ENCODE measurements around the gene VAV1. TPM values are rescaled to one million over a fixed set of nuclear protein-coding genes. Genes with fewer than 3 reads are reported as not detected.

The VAV1 gene
- polyA plus RNA-seq, 1 experiment = not detected

- POLR2A ChIA-PET = no interaction called here
- Histone ChIP-seq H3K4me3 (ENCODE audit: low read depth, low read length) (no peak overlapping the region), H3K36me3 (ENCODE audit: control insufficient read depth, insufficient read depth, low read length) (no peaks in the 10 kb centered on the region), H3K27me3 (ENCODE audit: control insufficient read depth, insufficient read depth, low read length) (no peaks in the 10 kb centered on the region)
- DNase-seq (ENCODE audit: low read depth) = no peak
- no peak for TF ChIP-seq CTCF (IDR thresholded peaks at IDR 0.05; ENCODE audit: insufficient read depth, low read depth, low read length)
- CTCF ChIA-PET = no interaction called here
Measured at GRCh38 chr19:6788896-6789295, 16.4 kb downstream of the VAV1 start.

GRCh38 chr19:6790194-6791128 is 18.0 kb downstream of the VAV1 start:
- POLR2A ChIA-PET = no interaction called here
- Histone ChIP-seq H3K27me3 (ENCODE audit: control insufficient read depth, insufficient read depth, low read length) (no peaks in the 10 kb centered on the region), H3K4me3 (ENCODE audit: low read depth, low read length) (no peak overlapping the region), H3K36me3 (ENCODE audit: control insufficient read depth, insufficient read depth, low read length) (no peaks in the 10 kb centered on the region)
- no peak for DNase-seq (ENCODE audit: low read depth)
- no peak for TF ChIP-seq CTCF (IDR thresholded peaks at IDR 0.05; ENCODE audit: insufficient read depth, low read depth, low read length)
- CTCF ChIA-PET = no interaction called here

GRCh38 chr19:6791237-6791636 is 18.7 kb downstream of the VAV1 start:
- Histone ChIP-seq H3K4me3 (ENCODE audit: low read depth, low read length) (no peak overlapping the region), H3K27me3 (ENCODE audit: control insufficient read depth, insufficient read depth, low read length) (no peaks in the 10 kb centered on the region), H3K36me3 (ENCODE audit: control insufficient read depth, insufficient read depth, low read length) (no peaks in the 10 kb centered on the region)
- no peak for TF ChIP-seq CTCF (IDR thresholded peaks at IDR 0.05; ENCODE audit: insufficient read depth, low read depth, low read length)
- POLR2A ChIA-PET = no interaction called here
- DNase-seq (ENCODE audit: low read depth) = no peak
- CTCF ChIA-PET = no interaction called here

- DNase-seq (ENCODE audit: low read depth) = no peak
- no peak for TF ChIP-seq CTCF (IDR thresholded peaks at IDR 0.05; ENCODE audit: insufficient read depth, low read depth, low read length)
- Histone ChIP-seq H3K4me3 (ENCODE audit: low read depth, low read length) (no peak overlapping the region), H3K27me3 (ENCODE audit: control insufficient read depth, insufficient read depth, low read length) (no peaks in the 10 kb centered on the region), H3K36me3 (ENCODE audit: control insufficient read depth, insufficient read depth, low read length) (no peaks in the 10 kb centered on the region)
- ChIA-PET CTCF (no interaction called here), POLR2A (no interaction called here)
Measured at GRCh38 chr19:6793411-6793810, 20.9 kb downstream of the VAV1 start.

GRCh38 chr19:6793973-6794372 is 21.5 kb downstream of the VAV1 start:
- no peak for TF ChIP-seq CTCF (IDR thresholded peaks at IDR 0.05; ENCODE audit: insufficient read depth, low read depth, low read length)
- DNase-seq (ENCODE audit: low read depth) = no peak
- ChIA-PET CTCF (no interaction called here), POLR2A (no interaction called here)
- Histone ChIP-seq H3K27me3 (ENCODE audit: control insufficient read depth, insufficient read depth, low read length) (no peaks in the 10 kb centered on the region), H3K4me3 (ENCODE audit: low read depth, low read length) (no peak overlapping the region), H3K36me3 (ENCODE audit: control insufficient read depth, insufficient read depth, low read length) (no peaks in the 10 kb centered on the region)

Measured in BJ (cell line).